NCI-H510A treated with DMSO at 0.1 percent for 48 hours (cell line): ENCODE data around the gene BTBD18.

Source experiments
- DNase-seq: peaks from one replicate; lab custom pipeline; 2025; lab: John Stamatoyannopoulos, UW

The BTBD18 gene

GRCh38 chr11:57751676-57752253 lies at the start of gene BTBD18:
BTBD18 (minus strand) TSS chr11:57751819; CDS start chr11:57751188, 631 bp downstream.
- peak; percentile 43 for DNase-seq

- no peak for DNase-seq
Measured at GRCh38 chr11:57801183-57801485, 49.5 kb upstream of the BTBD18 start.

GRCh38 chr11:57800444-57801182 lies 49.0 kb upstream of the BTBD18 start:
- peak; percentile 96 for DNase-seq

GRCh38 chr11:57798905-57799559 lies 47.4 kb upstream of the BTBD18 start:
- no peak for DNase-seq

GRCh38 chr11:57793351-57794115 lies 41.9 kb upstream of the BTBD18 start:
- no peak for DNase-seq

- no peak for DNase-seq
Measured at GRCh38 chr11:57792870-57793269, 41.3 kb upstream of the BTBD18 start.

- DNase-seq, result no peak
Measured at GRCh38 chr11:57792060-57792541, 40.5 kb upstream of the BTBD18 start.

GRCh38 chr11:57791321-57792059 lies 39.9 kb upstream of the BTBD18 start:
- no peak for DNase-seq

- DNase-seq, result no peak
Measured at GRCh38 chr11:57788703-57789088, 37.1 kb upstream of the BTBD18 start.

GRCh38 chr11:57787920-57788702 lies 36.5 kb upstream of the BTBD18 start:
- DNase-seq, result no peak

GRCh38 chr11:57787006-57787604 lies 35.5 kb upstream of the BTBD18 start:
- no peak for DNase-seq

- no peak for DNase-seq
Measured at GRCh38 chr11:57786436-57786835, 34.8 kb upstream of the BTBD18 start.

- DNase-seq, result no peak
Measured at GRCh38 chr11:57785072-57785471, 33.5 kb upstream of the BTBD18 start.

GRCh38 chr11:57781529-57781943 lies 29.9 kb upstream of the BTBD18 start:
- DNase-seq, result peak; percentile 50

GRCh38 chr11:57779276-57779675 lies 27.7 kb upstream of the BTBD18 start:
- DNase-seq, result no peak

GRCh38 chr11:57778318-57779037 lies 26.9 kb upstream of the BTBD18 start:
- DNase-seq, result peak; percentile 79

- no peak for DNase-seq
Measured at GRCh38 chr11:57777969-57778317, 26.3 kb upstream of the BTBD18 start.

GRCh38 chr11:57776577-57777210 lies 25.1 kb upstream of the BTBD18 start:
- no peak for DNase-seq

GRCh38 chr11:57776031-57776521 lies 24.5 kb upstream of the BTBD18 start:
- DNase-seq, result no peak
